Upper lobe of left lung (tissue), 4 donors: Measurements from ENCODE around the gene SERGEF.

ENCODE experiments used
- EP300 ChIP-seq, 4 donors: sonication (generic); formaldehyde crosslinking; IDR thresholded peaks; one replicate each; pipeline ENCODE4 v1.5.1; 2017; ENCODE audit warnings: antibody characterized with exemption in 4 of 4, control low read depth in 2 of 4
- POLR2A ChIP-seq, 4 donors: fragments of 450-650 bp; IDR thresholded peaks; one replicate each; pipeline ENCODE4 v1.5.1; 2016 to 2017; ENCODE audit warnings: antibody characterized with exemption in 4 of 4, mild to moderate bottlenecking in 2 of 4
- POLR2AphosphoS5 ChIP-seq, 2 donors: sonication (generic); formaldehyde crosslinking; IDR thresholded peaks; one replicate each; pipeline ENCODE4 v1.5.1; 2017; ENCODE audit warnings: antibody characterized with exemption in 2 of 2
- TF ChIP-seq, protein P1 (sequence below), 6 experiments: fragments of 450-650 bp in 4 of 6; fragments of 200-600 bp in 2 of 6; sonication (generic) in 2 of 6; IDR thresholded peaks; one replicate each; pipeline ENCODE4 v1.5.1; 2016 to 2019; ENCODE audit warnings: antibody characterized with exemption in 6 of 6

DNA sequence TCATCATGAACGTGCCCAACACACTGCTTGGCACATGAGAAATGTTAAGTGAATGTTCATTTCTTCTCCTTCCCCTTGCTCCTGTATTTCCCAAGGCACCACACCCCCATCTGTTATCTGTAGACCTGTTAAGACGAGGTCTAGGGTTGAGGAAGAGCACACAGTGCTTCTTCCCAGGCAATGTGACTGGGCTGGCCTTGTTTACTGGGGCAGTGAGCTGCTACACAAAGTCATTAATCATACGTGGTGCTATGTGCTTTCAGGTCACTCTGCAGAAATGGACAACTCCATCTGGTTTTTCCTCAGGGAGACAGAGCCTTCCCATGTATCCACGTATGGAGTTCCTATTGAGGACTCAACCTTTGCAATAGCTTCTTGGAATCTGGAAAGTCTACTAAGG lies 159.6 kb downstream of the SERGEF start:
- TF ChIP-seq POLR2AphosphoS5 (IDR thresholded peaks at IDR 0.05) (no peak), POLR2A (IDR thresholded peaks at IDR 0.05) (no peak), EP300 (IDR thresholded peaks at IDR 0.05) (no peak)
- TF ChIP-seq, protein P1, sequence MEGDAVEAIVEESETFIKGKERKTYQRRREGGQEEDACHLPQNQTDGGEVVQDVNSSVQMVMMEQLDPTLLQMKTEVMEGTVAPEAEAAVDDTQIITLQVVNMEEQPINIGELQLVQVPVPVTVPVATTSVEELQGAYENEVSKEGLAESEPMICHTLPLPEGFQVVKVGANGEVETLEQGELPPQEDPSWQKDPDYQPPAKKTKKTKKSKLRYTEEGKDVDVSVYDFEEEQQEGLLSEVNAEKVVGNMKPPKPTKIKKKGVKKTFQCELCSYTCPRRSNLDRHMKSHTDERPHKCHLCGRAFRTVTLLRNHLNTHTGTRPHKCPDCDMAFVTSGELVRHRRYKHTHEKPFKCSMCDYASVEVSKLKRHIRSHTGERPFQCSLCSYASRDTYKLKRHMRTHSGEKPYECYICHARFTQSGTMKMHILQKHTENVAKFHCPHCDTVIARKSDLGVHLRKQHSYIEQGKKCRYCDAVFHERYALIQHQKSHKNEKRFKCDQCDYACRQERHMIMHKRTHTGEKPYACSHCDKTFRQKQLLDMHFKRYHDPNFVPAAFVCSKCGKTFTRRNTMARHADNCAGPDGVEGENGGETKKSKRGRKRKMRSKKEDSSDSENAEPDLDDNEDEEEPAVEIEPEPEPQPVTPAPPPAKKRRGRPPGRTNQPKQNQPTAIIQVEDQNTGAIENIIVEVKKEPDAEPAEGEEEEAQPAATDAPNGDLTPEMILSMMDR (IDR thresholded peaks at IDR 0.05), result no peak
